ENCODE data around the gene PTPRG. TPM values are rescaled to one million over a fixed set of nuclear protein-coding genes. Genes with fewer than 3 reads are reported as not detected.
"Not testable (repeated sequence)": the region's sequence is repeated elsewhere in the genome, so short reads cannot be mapped to it uniquely, and the experiment has no call there.

Gene PTPRG
- total RNA-seq, 1 donor from 2014 or later: 78.2 TPM

DNA sequence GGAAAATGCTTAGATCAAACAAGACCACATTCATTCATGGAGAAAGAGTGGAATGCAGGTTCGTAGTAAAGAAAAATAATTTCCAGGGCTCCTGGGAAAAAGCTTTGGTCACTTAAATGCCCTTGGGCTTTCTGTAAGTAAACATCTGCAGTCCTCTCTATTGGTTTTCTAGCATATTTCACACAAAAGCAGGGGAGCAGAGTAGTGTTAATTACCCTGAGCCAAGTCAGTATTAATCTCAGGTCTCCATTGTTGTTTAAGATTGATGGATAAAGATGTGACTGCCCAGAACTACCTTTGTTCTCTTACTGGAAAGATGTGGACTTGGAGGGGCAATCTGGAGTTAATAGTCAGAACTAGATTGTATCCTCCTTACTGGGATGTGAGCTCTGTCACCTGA is 242.6 kb downstream of the PTPRG start:
- DNase-seq: no peak

- DNase-seq: no peak
Measured at GRCh38 chr3:61804782-61805181, 243.4 kb downstream of the PTPRG start.

DNA sequence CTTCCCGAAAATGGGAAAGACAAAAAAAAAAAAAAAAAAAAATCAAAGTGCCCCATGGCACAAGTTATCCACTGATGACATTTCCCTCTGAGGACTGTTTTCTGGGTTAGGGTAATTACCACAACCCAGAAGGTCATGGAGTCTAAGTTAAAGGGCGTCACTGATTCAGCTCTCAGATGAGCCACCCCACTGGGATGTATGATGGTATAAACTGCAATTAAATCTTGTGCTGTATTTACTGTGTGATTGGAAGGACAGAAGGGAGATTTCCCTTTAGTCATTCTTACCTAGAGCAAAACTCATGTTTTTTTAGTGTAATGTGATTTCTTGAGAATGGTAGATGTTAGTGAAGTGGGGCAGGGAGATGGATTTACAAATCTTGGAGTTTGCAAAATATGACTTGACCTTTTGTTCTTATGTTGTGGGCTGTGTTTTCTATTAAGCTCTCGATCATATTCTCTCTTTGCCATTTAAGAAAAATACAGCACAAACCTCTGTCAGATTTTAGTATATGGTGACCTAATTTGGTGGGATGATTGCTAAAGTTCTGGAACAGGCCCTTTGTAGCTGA is 244.2 kb downstream of the PTPRG start:
- no peak for DNase-seq

GRCh38 chr3:61806810-61807209 is 245.4 kb downstream of the PTPRG start:
- no peak for DNase-seq

DNA sequence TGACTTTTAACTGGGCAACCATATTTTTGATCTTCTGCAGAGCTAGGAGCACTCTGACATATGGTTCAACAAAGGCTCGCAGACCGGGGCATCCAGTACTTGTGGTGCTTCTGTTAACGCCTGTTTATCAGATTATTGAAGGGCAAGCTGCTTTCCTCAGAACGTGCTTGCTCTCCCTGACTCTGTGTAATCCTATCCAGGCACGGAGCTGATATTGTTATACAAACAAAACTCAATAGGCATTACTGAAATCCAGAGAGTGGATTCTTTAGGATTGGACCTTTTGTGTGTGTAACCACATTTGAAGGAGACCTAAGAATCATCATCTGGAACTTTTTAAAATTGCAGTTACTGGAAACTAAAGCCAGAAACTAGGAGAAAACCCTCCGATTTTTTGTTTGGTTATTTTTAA is 246.5 kb downstream of the PTPRG start:
- DNase-seq: peak; percentile 61

- peak; percentile 67 for DNase-seq
Measured at GRCh38 chr3:61808526-61808925, 247.2 kb downstream of the PTPRG start.

DNA sequence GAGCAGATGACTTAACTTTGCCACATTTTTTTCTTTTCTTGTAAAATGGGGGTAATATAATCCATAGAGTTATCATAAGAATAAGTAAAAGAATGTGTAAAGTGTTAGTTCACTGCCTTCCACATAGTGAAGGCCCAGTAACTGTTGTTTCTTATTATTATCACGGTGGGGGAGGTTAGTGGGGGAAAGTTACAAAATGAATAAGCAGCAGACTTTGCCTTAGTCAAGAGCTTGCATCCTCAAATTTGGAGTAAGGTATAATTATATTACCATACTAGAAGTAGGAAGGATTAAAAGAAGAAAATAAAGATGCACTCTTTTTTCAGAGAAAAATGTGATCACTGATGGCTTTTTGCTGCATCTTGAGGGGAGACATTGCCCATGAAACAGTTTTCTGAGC is 247.6 kb downstream of the PTPRG start:
- no peak for DNase-seq

DNA sequence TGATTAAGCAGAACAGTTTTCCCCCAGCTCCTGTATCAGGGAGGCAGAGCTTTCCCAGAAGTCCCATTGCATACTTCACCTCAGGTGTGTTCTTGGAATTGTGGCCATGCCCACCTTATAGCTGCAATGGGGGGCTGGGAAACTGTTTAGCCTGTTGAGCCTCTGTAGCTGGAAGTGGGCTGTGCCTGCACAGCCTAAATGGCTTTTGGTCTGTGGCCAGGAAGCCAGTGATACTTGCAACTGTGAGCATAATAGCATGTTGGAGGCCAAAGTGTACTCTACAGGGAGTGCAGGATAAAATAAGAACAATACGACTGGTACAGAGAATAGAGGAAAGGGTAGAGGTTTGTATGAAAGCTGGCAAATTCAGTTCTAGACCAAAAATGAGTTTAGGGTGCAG is 248.5 kb downstream of the PTPRG start:
- DNase-seq: peak; percentile 73

GRCh38 chr3:61810953-61811497 is 249.7 kb downstream of the PTPRG start:
- no peak for DNase-seq

DNA sequence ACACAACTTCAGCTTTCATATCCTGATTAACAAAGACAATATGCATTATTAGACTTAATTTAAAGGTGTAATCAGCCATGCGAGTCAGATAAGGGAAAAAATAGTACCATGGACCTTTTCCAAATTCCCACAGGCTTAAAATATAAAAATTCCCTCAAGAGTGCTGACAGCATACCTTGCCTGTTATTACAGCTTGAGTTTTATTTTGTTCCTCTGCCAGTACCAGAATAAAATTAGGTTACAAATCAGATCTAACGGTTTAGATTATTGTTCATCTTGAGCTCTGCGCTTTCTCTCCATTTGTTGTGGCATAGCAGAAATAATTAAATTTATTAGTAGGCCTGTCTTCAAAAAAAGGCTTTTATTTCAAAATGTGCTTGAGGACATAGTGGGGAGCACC is 250.3 kb downstream of the PTPRG start:
- no peak for DNase-seq

GRCh38 chr3:61812085-61812484 is 250.7 kb downstream of the PTPRG start:
- no peak for DNase-seq

DNA sequence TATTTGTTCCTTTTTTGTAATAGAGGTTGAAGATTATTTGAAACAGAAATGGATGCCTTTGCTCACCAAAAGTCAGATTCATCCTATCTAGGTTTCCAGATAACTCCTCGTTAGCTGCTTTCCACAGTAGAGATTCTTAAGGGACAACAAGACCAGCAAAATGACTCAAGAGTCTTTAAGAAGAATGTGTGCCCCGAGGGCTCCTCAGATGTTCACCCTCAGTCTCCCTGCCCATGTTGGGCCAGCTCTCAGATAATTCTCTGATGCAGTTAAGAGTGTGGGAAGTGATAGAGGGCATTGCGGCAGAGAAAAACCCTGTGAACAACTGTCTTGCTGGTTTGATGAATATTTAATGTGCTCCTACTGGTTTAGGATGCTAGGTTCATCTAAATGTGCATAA is 251.1 kb downstream of the PTPRG start:
- no peak for DNase-seq

DNA sequence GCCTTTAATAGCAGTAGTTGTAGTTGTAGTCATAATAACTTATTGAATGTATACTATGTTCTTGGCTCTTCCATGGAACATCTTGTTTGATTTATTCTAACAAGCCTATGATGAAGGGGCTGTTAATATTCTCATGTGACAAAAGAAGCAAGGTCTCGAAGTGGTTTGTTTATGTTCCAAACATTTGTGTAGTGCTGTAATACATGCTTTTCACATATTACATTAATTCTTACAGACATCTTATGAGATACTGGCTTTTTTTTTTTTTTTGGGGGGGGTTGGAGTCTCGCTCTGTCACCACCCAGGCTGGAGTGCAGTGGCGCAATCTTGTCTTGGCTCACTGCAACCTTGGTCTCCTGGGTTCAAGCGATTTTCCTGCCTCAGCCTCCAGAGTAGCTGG is 252.3 kb downstream of the PTPRG start:
- DNase-seq: no peak

DNA sequence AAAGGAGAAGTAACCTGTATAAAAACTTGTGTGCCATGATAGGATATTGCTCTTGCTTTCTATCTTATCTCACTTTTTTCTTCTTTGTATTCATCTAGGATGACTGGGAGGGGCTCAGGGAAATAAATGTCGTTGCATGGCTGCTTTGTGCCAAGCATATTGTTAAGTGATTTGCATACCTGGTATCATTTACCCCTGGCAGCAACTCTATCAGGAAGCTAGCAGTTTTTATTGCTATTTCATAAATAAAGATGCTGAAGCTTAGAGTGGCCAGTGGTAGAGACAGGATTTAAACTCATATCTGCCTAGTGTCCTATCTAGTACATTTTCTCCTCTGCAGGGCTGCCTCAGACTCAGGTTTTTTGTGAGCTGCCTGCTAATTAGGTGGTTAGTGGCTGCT is 253.3 kb downstream of the PTPRG start:
- DNase-seq: no peak

DNA sequence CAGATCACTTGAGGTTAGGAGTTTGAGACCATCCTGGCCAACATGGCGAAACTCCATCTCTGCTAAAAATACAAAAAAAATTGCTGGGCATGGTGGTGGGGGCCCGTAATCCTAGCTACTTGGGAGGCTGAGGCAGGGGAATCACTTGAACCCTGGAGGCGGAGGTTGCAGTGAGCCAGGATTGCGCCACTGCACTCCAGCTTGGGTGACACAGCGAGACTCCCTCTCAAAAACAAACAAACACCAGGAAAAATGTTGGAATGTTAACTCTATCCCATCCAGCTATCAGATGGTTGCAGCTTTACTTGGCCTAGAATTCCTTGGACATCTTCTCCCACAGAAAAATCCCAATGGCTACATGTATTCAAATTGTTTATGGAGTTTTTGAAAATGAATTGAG is 254.9 kb downstream of the PTPRG start:
- not testable (repeated sequence) for DNase-seq

DNA sequence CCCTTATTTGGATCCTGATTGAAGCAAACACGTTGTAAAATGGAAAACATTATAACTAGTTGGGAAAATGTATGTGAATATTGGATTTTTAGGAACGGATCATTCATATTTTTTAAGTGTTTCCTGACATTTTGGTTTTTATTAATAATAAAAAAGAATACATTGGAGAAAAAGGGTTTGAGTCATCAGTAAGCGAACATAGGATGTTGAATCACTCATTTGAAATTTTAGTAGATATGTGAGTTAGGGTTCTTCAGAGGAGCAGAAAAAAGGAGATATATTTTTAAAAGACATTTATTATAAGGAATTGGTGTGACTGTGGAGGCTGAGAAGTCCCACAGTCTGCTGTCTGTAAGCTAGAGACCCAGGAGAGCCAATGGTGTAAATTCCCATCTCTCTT is 258.5 kb downstream of the PTPRG start:
- no peak for DNase-seq

DNA sequence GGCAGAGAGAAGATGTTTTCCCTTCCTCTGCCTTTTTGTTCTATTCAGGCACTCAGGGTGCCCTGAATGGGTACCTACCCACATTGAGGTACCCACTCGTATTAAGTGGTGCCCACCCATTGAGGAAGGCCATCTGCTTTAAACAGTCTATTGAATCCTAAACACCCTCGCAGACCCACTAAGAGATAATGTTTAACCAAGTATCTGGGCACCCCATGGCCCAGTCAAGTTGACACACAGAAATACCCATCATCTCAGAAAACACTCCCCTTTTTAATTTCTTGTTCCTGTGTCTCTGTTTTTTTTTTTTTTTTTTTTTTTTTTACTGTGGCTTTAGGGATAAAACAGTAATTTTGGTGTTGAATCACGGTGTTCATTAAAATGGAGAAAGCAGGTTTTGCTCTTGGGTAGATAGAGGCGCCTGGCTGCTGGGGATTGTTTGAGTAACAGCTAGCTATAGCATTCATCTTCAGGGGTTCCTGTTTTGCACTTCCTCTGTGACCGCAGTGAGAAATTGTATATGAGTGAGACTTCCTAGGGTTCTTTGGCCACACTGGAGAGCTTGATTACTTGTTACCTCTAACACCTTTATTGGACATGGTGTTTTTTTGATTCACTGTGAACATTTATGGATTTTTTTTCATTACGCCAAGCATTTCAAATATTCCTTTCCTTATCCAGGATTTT is 259.1 kb downstream of the PTPRG start:
- DNase-seq: no peak

DNA sequence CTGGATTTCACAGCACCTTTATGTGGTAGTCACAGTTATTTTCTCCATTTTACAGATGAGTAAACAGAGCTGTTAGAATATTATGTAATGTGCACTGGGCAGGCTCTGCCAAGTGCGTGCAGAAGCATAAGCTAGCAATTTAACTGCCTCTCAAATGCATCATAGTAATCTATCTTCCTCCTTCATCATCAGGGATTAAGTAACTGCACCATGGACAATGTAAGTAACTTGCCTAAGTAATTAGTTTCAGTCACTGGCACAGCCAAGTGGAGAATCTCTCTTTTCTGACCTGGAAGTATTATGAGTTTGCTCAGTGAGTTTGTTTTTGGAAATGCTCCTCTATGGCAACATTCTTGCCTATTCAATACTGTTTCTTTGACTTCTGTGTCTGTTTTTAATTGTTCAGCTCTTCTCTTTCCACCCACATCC is 260.5 kb downstream of the PTPRG start:
- DNase-seq: peak; percentile 74

GRCh38 chr3:61822588-61822987 is 261.2 kb downstream of the PTPRG start:
- DNase-seq: no peak

GRCh38 chr3:61824553-61825135 is 263.3 kb downstream of the PTPRG start:
- DNase-seq: no peak

GRCh38 chr3:61826161-61826560 is 264.8 kb downstream of the PTPRG start:
- no peak for DNase-seq

DNA sequence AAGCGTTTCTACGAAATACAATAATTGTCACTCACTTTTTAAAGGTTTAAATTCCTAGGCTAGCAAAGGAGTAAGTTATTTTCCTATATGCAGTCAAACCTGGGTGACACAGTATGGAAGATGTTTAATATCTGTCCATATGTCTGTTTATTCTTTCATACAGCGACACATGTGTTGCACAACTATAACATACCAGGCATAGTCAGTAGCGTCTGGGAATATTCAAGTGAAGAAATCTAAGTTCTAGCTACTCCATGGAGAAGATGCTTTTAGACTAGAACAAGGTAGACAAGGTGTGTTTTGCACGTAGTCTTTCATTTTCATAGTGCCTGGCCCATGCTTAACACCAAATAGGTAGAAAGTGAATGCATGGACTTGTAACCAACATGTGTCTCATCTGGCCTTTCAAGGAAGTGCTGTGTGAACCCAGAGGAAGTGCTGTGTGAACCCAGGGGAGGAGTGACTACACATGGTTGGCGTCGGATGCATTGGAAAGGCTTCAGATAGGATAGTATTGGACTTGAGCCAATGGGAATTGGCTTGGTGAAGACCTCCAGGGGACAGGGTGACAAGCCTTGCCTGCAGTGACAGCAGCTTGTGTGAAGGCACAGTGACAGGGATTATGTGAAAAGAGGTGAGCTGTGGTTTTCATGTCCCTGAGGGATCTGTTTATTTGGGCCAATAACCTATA is 267.0 kb downstream of the PTPRG start:
- DNase-seq: no peak

Measured in tongue (tissue), 2 donors.